ENCODE measurements around the gene RALY.
A peak's percentile ranks its signal among the peaks of the same experiment; 100 is the strongest.
"Not testable (repeated sequence)": the region's sequence is repeated elsewhere in the genome, so short reads cannot be mapped to it uniquely, and the experiment has no call there.

RALY gene

GRCh38 chr20:34111702-34112599 lies 118.2 kb downstream of the RALY start, which contains the start of gene EIF2S2:
Gene EIF2S2, minus strand, starts transcription at chr20:34112243. Its CDS starts 133 bp downstream, at chr20:34112110.
- DNase-seq = peak; percentile 99

GRCh38 chr20:34112600-34113101 lies 118.9 kb downstream of the RALY start:
- peak; percentile 33 for DNase-seq

GRCh38 chr20:34114809-34115208 lies 121.1 kb downstream of the RALY start:
- DNase-seq = no peak

GRCh38 chr20:34115232-34115631 lies 121.5 kb downstream of the RALY start:
- DNase-seq = no peak

GRCh38 chr20:34120213-34120612 lies 126.5 kb downstream of the RALY start:
- no peak for DNase-seq

GRCh38 chr20:34122274-34122980 lies 128.7 kb downstream of the RALY start:
- DNase-seq = no peak

GRCh38 chr20:34123309-34123708 lies 129.6 kb downstream of the RALY start:
- DNase-seq = no peak

GRCh38 chr20:34124469-34125249 lies 130.9 kb downstream of the RALY start:
- DNase-seq = peak; percentile 12

- DNase-seq = no peak
These were observed 134.1 kb downstream of the RALY start for GRCh38 chr20:34127792-34128191.

GRCh38 chr20:34129518-34130162 lies 135.9 kb downstream of the RALY start:
- peak; percentile 64 for DNase-seq

- DNase-seq = no peak
These were observed 137.8 kb downstream of the RALY start for GRCh38 chr20:34131491-34131890.

- DNase-seq = not testable (repeated sequence)
These were observed 138.8 kb downstream of the RALY start for GRCh38 chr20:34132491-34132890.

- DNase-seq = not testable (repeated sequence)
These were observed 139.2 kb downstream of the RALY start for GRCh38 chr20:34132943-34133342.

GRCh38 chr20:34133365-34133860 lies 139.7 kb downstream of the RALY start:
- DNase-seq = not testable (repeated sequence)

All from inflammatory macrophage treated with lipopolysaccharide for 4 hours (primary cell).